ENCODE results near the gene PARD3. TPM values are rescaled to one million over a fixed set of nuclear protein-coding genes. Genes with fewer than 3 reads are reported as not detected.
A peak's percentile ranks its signal among the peaks of the same experiment; 100 is the strongest.

PARD3 gene
- polyA plus RNA-seq (10.4 and 12.4 TPM in 2 replicates), polyA minus RNA-seq (72.4 and 75.5 TPM in 2 replicates)

DNA sequence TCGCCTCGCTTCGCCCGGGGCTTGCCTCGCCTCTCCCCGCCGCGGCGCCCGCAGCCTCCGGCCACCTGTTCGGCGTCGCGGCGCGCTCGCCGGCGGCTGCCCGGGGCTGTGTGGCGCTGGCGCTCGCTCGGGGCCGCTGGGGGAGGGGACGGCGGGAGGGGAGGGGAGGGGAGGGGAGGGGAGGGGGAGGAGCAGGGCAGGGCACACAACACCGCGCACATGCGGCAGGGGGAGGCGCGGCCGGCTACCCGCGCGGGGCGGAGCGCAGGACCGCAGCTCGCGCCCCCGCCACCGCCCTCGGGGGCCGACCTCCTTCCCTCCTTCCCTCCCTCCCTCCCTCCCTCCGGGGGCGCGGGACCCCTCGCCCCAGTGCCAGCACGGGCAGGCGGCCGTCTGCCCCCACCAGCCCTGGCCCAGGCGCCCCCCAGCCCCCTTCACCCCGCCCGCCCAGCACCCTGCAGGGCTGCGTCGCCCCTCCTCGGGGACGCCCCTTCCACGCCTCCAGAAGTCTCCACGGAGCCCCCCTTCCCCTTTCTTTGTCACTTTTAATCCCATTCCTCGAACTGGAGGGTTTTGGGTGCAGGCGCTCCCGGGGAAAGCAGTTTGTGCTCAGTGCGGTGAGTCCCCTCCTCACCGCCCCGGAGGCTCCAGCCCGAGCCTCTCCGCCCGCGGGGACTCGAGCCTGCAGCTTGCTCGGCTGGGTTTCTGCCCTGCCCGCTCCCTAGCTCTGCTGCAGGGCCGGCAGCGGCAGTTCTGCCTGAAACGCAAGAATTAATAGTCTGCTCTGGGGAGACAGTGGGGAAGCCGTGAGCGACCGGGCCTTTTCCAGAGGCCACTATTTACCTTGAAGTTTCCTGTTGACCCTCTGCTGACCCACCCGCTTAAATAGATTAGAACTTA lies at the start of gene PARD3:
Gene PARD3, minus strand, starts transcription at position 112 of the 900 bp plus-strand sequence. CDS start 301 bp downstream, outside the sequence.
- TF ChIP-seq, protein P1, sequence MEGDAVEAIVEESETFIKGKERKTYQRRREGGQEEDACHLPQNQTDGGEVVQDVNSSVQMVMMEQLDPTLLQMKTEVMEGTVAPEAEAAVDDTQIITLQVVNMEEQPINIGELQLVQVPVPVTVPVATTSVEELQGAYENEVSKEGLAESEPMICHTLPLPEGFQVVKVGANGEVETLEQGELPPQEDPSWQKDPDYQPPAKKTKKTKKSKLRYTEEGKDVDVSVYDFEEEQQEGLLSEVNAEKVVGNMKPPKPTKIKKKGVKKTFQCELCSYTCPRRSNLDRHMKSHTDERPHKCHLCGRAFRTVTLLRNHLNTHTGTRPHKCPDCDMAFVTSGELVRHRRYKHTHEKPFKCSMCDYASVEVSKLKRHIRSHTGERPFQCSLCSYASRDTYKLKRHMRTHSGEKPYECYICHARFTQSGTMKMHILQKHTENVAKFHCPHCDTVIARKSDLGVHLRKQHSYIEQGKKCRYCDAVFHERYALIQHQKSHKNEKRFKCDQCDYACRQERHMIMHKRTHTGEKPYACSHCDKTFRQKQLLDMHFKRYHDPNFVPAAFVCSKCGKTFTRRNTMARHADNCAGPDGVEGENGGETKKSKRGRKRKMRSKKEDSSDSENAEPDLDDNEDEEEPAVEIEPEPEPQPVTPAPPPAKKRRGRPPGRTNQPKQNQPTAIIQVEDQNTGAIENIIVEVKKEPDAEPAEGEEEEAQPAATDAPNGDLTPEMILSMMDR (IDR thresholded peaks at IDR 0.05; ENCODE audit: poor library complexity, severe bottlenecking): no peak
- TF ChIP-seq POLR2AphosphoS5 (IDR thresholded peaks at IDR 0.05): peak; percentile 16
- TF ChIP-seq, protein P2, sequence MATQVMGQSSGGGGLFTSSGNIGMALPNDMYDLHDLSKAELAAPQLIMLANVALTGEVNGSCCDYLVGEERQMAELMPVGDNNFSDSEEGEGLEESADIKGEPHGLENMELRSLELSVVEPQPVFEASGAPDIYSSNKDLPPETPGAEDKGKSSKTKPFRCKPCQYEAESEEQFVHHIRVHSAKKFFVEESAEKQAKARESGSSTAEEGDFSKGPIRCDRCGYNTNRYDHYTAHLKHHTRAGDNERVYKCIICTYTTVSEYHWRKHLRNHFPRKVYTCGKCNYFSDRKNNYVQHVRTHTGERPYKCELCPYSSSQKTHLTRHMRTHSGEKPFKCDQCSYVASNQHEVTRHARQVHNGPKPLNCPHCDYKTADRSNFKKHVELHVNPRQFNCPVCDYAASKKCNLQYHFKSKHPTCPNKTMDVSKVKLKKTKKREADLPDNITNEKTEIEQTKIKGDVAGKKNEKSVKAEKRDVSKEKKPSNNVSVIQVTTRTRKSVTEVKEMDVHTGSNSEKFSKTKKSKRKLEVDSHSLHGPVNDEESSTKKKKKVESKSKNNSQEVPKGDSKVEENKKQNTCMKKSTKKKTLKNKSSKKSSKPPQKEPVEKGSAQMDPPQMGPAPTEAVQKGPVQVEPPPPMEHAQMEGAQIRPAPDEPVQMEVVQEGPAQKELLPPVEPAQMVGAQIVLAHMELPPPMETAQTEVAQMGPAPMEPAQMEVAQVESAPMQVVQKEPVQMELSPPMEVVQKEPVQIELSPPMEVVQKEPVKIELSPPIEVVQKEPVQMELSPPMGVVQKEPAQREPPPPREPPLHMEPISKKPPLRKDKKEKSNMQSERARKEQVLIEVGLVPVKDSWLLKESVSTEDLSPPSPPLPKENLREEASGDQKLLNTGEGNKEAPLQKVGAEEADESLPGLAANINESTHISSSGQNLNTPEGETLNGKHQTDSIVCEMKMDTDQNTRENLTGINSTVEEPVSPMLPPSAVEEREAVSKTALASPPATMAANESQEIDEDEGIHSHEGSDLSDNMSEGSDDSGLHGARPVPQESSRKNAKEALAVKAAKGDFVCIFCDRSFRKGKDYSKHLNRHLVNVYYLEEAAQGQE (IDR thresholded peaks at IDR 0.05; ENCODE audit: borderline replicate concordance): peak; percentile 12
- peak; percentile 26 for TF ChIP-seq RAD21 (conservative IDR thresholded peaks at IDR 0.05)
- TF ChIP-seq SMC3 (conservative IDR thresholded peaks at IDR 0.05; ENCODE audit: poor library complexity): peak; percentile 49
- H3K4me2 ChIP-seq (ENCODE audit: low read length): peak within 1 kb of the TSS; percentile 79
- peak within 1 kb of the TSS; percentile 68 for H3K9ac ChIP-seq (ENCODE audit: low read length)
- H3K9me3 ChIP-seq (ENCODE audit: low read length): no peaks in the 10 kb centered on the region
- H3K36me3 ChIP-seq (ENCODE audit: insufficient read depth, low read length): no peaks in the 10 kb centered on the region
- no peaks in the 10 kb centered on the region for H3F3A ChIP-seq (ENCODE audit: insufficient read depth, low read length, poor library complexity, severe bottlenecking)
- peak within 1 kb of the TSS; percentile 31 for H3K27ac ChIP-seq (ENCODE audit: low read length)
- peaks cover 6% of the 10 kb centered on the region for H3K27me3 ChIP-seq (ENCODE audit: insufficient read depth, low read depth, low read length)
- no peaks in the 10 kb centered on the region for H4K20me1 ChIP-seq (ENCODE audit: insufficient read depth)
- H3K79me2 ChIP-seq (replicated peaks; ENCODE audit: insufficient read depth, low read length): peaks cover 36% of the 10 kb centered on the region
- H2AFZ ChIP-seq (ENCODE audit: low read depth, low read length): peak within 1 kb of the TSS; percentile 65
- H3K4me3 ChIP-seq (ENCODE audit: low read length): peak within 1 kb of the TSS; percentile 87
- H3K9me2 ChIP-seq (ENCODE audit: insufficient read depth, low read length): no peaks in the 10 kb centered on the region

DNA sequence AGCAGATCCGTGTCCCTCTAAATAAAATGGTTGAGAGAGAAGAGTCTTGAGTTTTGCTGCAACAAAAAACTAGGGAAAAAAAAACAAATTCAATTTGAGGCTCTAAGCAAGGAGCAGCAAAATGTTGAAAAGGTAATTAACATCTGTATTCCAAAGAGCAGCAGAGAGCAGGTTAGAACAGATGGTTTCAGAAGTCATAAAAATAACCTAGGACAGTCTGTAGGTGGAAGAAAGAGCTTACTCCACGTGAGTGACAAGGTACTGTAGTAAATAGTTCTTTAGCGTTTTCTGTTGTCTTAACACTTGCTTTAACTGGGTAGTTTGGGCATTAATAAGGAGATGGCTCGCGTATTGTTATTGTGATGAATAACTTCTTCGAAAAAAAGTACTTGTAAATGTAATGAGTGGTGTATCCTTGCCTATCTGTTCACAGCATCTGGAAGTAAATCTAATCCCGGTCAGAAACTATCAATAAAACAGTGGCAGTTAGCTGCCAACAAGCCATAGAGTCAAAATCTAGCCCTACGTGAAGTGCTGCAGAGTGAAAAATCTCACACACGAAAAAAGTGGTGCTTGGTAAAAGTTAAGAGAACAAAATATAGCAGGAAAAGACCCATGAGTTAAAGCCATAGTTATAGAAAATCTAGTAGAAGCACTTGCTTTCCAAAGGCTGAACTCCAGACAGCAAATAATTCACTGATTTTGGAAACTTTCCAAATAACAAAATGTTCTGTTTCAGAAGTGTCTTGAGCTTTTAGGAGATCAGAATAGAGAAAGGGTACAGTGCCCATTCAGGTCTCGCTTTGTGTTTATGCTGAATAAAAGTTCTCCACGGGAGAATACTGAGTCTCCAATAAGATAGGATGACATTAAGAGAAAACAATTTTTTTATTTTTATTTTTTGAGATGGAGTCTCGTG lies 49.3 kb upstream of the PARD3 start:
- H3K9me2 ChIP-seq (ENCODE audit: insufficient read depth, low read length): no peaks in the 10 kb centered on the region
- TF ChIP-seq EP300 (conservative IDR thresholded peaks at IDR 0.05; ENCODE audit: poor library complexity, severe bottlenecking) (no peak), TAF1 (IDR thresholded peaks at IDR 0.05; ENCODE audit: low read depth) (no peak), EZH2 (IDR thresholded peaks at IDR 0.05; ENCODE audit: borderline replicate concordance, insufficient read depth, low read length, poor library complexity, severe bottlenecking) (no peak), RAD21 (conservative IDR thresholded peaks at IDR 0.05) (no peak), SMC3 (conservative IDR thresholded peaks at IDR 0.05; ENCODE audit: poor library complexity) (no peak), POLR2AphosphoS5 (IDR thresholded peaks at IDR 0.05) (no peak), MXI1 (conservative IDR thresholded peaks at IDR 0.05; ENCODE audit: poor library complexity, severe bottlenecking) (no peak)
- TF ChIP-seq, protein P2 (IDR thresholded peaks at IDR 0.05; ENCODE audit: borderline replicate concordance): no peak
- TF ChIP-seq, protein P1 (IDR thresholded peaks at IDR 0.05; ENCODE audit: poor library complexity, severe bottlenecking): no peak
- no peaks in the 10 kb centered on the region for H3K36me3 ChIP-seq (ENCODE audit: insufficient read depth, low read length)
- H3K9ac ChIP-seq (ENCODE audit: low read length): no peak overlapping the region
- no peak overlapping the region for H3K27ac ChIP-seq (ENCODE audit: low read length)
- H3K4me2 ChIP-seq (ENCODE audit: low read length): no peak overlapping the region
- no peaks in the 10 kb centered on the region for H3F3A ChIP-seq (ENCODE audit: insufficient read depth, low read length, poor library complexity, severe bottlenecking)
- no peaks in the 10 kb centered on the region for H3K79me2 ChIP-seq (replicated peaks; ENCODE audit: insufficient read depth, low read length)
- no peaks in the 10 kb centered on the region for H3K9me3 ChIP-seq (ENCODE audit: low read length)
- H2AFZ ChIP-seq (ENCODE audit: low read depth, low read length): no peak overlapping the region
- no peaks in the 10 kb centered on the region for H3K27me3 ChIP-seq (ENCODE audit: insufficient read depth, low read depth, low read length)
- H3K4me3 ChIP-seq (ENCODE audit: low read length): no peak overlapping the region
- H4K20me1 ChIP-seq (ENCODE audit: insufficient read depth): no peaks in the 10 kb centered on the region
